Pancreas (tissue), 10 donors: ENCODE results near the gene BRK1. TPM values are rescaled to one million over a fixed set of nuclear protein-coding genes. Genes with fewer than 3 reads are reported as not detected.
"Not testable (repeated sequence)": the region's sequence is repeated elsewhere in the genome, so short reads cannot be mapped to it uniquely, and the experiment has no call there.

Experiments
- ATAC-seq, 4 donors: fragments of 200-7000 bp; cut with Tn5 transposase; one replicate each; pipeline versions ENCODE4 v1.8.0 to v1.9.1; 2020; ENCODE audit warnings: mild to moderate bottlenecking in 4 of 4, moderate library complexity in 4 of 4
- DNase-seq, 6 donors: peaks; one replicate each; pipeline ENCODE4 v3.0.0-alpha.2; 2020
- FAIRE-seq: peaks from 2 replicates; lab custom pipeline; 2012; peaks lifted over from hg19 to GRCh38; lab: Jason Lieb, UNC
- H3K27ac ChIP-seq, 4 donors: fragments of 200-600 bp; sonication (generic); 1 replicate in 3 of 4; 2 replicates in 1 of 4; pipeline versions ENCODE4 v1.5.0 to v1.8.0; 2020
- H3K27me3 ChIP-seq, 4 donors: fragments of 200-600 bp; one replicate each; pipeline ENCODE4 v1.8.0; 2021
- H3K36me3 ChIP-seq, 3 donors: fragments of 200-600 bp; sonication (generic) in 1 of 3; one replicate each; pipeline versions ENCODE4 v1.5.0 to v1.8.0; 2020 to 2021
- H3K4me1 ChIP-seq, 3 donors: fragments of 200-600 bp; one replicate each; pipeline ENCODE4 v1.8.0; 2021
- H3K4me3 ChIP-seq, 4 donors: fragments of 200-600 bp; sonication (generic) in 2 of 4; one replicate each; pipeline versions ENCODE4 v1.5.0 to v1.8.0; 2020 to 2021
- H3K9me3 ChIP-seq, 4 donors: fragments of 200-600 bp; one replicate each; pipeline ENCODE4 v1.8.0; 2021
- WGBS, 2 donors: extraction: QIAGEN DNeasy Blood & Tissue Kit; methylation state at CpG; one replicate each; pipeline ENCODE4 v1.1.7; 2013; 5-methylcytosine and 5-hydroxymethylcytosine counted together
- intact Hi-C, 3 donors: fragments of 100-400 bp; cut with DNase I; formaldehyde crosslinking; loops; one replicate each; pipeline versions ENCODE4 v1.11.1 to v1.14.2; 2022
- polyA plus RNA-seq, 2 donors: library from polyadenylated mRNA; stranded (reverse); fragments of 200-250 nt; gene quantifications; one replicate each; pipeline ENCODE4 v1.2.3, GENCODE V29; 2013
- total RNA-seq, 6 donors: library from RNA; stranded (reverse); fragmentation: NEBNext Ultra II Directional in 4 of 6; extraction: Animal tissue kit (Norgen Biotek cat#: 25700) in 4 of 6; gene quantifications; one replicate each; pipeline versions ENCODE4 v1.2.1 to v1.2.4, GENCODE V29; 2021 to 2023
- TF ChIP-seq, protein P1 (sequence below), 4 donors: fragments of 200-600 bp; sonication (generic) in 3 of 4; IDR thresholded peaks; one replicate each; pipeline versions ENCODE4 v1.5.0 to v1.8.0; 2021; ENCODE audit warnings: antibody characterized with exemption in 4 of 4
- donor health status: healthy with polysubstance abuse.
- donor health status: DM: no; HTN: no; CAD: no; lungs with moderate emphysema.
- donor health status: DM: no; HTN: no; CAD: no.
- donor health status: control.
- donor health status: control.
- donor health status: Bipolar disorder and iron deficiency.
- donor health status: DM: yes; HTN: yes; CAD: no.
- donor health status: DM: no; HTN: no; CAD: no.
- donor health status: DM: no; HTN: no; CAD: no.
- donor health status: DM: yes; HTN: yes; CAD: no.

The BRK1 gene
- total and polyA plus RNA-seq, 8 donors, result 25.3 to 94.1 (median 44.5) TPM

DNA sequence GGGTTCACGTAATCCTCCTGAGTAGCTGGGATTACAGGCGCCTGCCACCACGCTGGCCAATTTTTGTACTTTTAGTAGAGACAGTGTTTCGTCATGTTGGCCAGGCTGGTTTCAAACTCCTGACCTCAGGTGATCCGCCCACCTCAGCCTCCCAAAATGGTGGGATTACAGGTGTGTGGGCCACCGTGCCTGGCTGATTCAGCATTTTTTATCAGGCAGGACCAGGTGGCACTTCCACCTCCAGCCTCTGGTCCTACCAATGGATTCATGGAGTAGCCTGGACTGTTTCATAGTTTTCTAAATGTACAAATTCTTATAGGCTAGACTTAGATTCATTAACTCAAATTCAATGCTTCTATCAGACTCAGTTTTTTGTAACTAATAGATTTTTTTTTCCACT, 35.5 kb downstream of the BRK1 start:
- no peaks in the 10 kb centered on the region for H3K4me1 ChIP-seq
- TF ChIP-seq, protein P1, sequence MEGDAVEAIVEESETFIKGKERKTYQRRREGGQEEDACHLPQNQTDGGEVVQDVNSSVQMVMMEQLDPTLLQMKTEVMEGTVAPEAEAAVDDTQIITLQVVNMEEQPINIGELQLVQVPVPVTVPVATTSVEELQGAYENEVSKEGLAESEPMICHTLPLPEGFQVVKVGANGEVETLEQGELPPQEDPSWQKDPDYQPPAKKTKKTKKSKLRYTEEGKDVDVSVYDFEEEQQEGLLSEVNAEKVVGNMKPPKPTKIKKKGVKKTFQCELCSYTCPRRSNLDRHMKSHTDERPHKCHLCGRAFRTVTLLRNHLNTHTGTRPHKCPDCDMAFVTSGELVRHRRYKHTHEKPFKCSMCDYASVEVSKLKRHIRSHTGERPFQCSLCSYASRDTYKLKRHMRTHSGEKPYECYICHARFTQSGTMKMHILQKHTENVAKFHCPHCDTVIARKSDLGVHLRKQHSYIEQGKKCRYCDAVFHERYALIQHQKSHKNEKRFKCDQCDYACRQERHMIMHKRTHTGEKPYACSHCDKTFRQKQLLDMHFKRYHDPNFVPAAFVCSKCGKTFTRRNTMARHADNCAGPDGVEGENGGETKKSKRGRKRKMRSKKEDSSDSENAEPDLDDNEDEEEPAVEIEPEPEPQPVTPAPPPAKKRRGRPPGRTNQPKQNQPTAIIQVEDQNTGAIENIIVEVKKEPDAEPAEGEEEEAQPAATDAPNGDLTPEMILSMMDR (IDR thresholded peaks at IDR 0.05), result no peak
- WGBS, 2 donors, result 73 to 87% methylated on average over 6 of the region's 6 CpGs
- DNase-seq, result no peak
- FAIRE-seq, result no peak
- intact Hi-C loops, result no loop called here
- no peaks in the 10 kb centered on the region for H3K27me3 ChIP-seq
- no peaks in the 10 kb centered on the region for H3K9me3 ChIP-seq
- no peak for ATAC-seq
- H3K4me3 ChIP-seq, result no peak overlapping the region
- no peak overlapping the region for H3K27ac ChIP-seq
- peaks cover 0 to 31% (median 18%) of the 10 kb centered on the region in 3 donors for H3K36me3 ChIP-seq

DNA sequence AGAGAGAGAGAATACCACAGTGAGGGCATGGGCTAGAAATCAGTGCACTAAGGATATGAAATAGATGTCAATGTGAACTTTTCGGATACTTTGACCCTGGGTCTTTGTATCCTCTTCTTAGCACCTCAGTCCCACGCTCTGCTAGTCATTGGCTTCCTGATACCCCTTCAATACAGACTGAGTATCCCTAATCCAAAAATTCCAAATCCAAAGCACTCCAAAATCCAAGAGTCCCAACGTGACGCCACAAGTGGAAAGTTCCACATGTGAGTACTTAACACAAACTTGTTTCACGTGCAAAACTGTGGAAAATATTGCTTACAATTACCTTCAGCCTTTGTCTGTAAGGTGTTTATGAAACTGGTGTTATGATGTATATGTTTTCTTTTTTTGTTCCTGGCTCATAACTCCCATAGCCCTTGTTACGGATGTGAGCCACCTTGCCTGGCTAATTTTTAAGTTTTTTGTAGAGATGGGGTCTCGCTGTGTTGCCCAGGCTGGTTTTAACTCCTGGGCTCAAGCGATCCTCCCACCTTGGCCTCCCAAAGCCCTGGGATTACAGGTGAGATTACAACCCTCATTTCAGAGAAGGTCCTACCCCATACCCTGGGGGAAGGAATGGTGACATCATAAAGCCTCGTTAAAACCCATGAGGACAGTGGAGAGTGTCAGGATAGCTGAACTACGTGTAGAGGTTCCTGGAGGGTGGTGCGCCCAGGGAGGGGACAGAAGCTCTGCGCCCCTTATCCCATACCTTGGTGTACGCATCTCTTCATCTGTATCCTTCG, 39.1 kb downstream of the BRK1 start:
- WGBS, 2 donors, result 92 to 95% methylated on average over 14 of the region's 14 CpGs
- Histone ChIP-seq H3K27me3 (no peaks in the 10 kb centered on the region), H3K9me3 (no peaks in the 10 kb centered on the region), H3K4me1 (no peaks in the 10 kb centered on the region), H3K36me3 (peaks cover 0 to 23% (median 18%) of the 10 kb centered on the region in 3 donors), H3K4me3 (no peak overlapping the region), H3K27ac (no peak overlapping the region)
- no peak for DNase-seq
- intact Hi-C loops, result no loop called here
- no peak for FAIRE-seq
- ATAC-seq, result no peak
- TF ChIP-seq, protein P1 (IDR thresholded peaks at IDR 0.05), result no peak

DNA sequence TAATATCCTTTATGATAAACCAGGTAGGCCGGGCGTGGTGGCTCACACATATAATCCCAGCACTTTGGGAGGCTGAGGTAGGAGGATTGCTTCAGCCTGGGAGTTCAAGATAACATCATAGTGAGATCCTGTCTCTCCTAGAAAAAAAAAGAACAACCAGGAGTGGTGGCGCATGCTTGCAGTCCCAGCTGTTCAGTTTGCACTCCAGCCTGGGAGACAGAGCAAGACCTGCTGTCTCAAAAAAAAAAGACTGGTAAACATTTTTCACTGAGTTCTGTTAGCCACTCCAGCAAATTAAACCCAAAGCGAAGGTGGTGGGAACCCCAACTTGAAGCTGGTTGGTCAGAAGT, 39.6 kb downstream of the BRK1 start:
- H3K27me3 ChIP-seq, result no peaks in the 10 kb centered on the region
- H3K36me3 ChIP-seq, result peaks cover 0 to 18% (median 17%) of the 10 kb centered on the region in 3 donors
- no peaks in the 10 kb centered on the region for H3K4me1 ChIP-seq
- no peaks in the 10 kb centered on the region for H3K9me3 ChIP-seq
- 94 to 95% methylated on average over 4 of the region's 4 CpGs for WGBS, 2 donors
- no peak for DNase-seq
- ATAC-seq, result no peak
- H3K27ac ChIP-seq, result no peak overlapping the region
- TF ChIP-seq, protein P1 (IDR thresholded peaks at IDR 0.05), result no peak
- FAIRE-seq, result no peak
- intact Hi-C loops, result no loop called here
- no peak overlapping the region for H3K4me3 ChIP-seq

DNA sequence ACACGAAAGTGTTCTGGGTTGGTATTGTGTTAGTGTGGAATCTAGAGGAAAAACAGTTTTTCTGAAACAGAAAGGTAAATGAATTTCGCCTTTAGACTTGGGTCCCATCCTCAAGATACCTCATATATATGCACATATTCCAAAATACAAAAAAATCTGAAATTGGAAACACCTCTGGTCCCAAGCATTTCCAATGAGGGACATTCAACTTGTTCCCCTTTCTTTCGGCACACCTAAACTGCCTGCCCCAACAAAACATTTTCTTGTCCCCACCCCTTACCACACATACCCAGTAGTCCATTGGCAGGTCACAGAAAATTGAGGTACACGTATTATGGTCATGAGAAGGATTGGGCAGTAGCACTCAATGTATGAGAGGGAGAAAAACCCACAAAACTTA, 40.2 kb downstream of the BRK1 start:
- DNase-seq, result no peak
- peaks cover 0 to 14% (median 12%) of the 10 kb centered on the region in 3 donors for H3K36me3 ChIP-seq
- no peak for FAIRE-seq
- no peaks in the 10 kb centered on the region for H3K4me1 ChIP-seq
- H3K27ac ChIP-seq, result no peak overlapping the region
- WGBS, 2 donors, result 93 to 94% methylated on average over 4 of the region's 4 CpGs
- intact Hi-C loops, result no loop called here
- no peak overlapping the region for H3K4me3 ChIP-seq
- no peaks in the 10 kb centered on the region for H3K27me3 ChIP-seq
- no peaks in the 10 kb centered on the region for H3K9me3 ChIP-seq
- no peak for ATAC-seq
- TF ChIP-seq, protein P1 (IDR thresholded peaks at IDR 0.05), result no peak

DNA sequence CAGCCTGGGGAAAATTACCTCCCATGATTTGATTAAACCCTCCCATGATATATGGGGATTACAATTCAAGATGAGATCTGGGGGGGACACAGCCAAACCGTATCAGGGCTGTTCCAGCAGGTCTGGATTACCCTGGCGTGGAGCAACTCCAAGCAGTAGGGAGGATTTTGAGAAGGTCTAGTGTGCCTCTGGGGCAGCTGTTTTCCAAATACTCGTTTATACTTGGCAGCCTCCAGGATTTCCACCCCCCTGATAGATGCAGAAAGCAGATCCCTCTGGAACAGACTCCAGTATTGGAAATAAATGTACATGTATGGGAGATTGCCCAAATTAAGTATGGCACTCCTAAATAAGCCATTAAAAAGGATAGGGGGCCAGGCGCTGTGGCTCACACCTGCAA, 41.6 kb downstream of the BRK1 start:
- ATAC-seq (no peak), FAIRE-seq (no peak), DNase-seq (no peak)
- 69 to 85% methylated on average over 4 of the region's 4 CpGs for WGBS, 2 donors
- H3K4me1 ChIP-seq, result no peaks in the 10 kb centered on the region
- H3K36me3 ChIP-seq, result peaks cover 0 to 4% (median 0%) of the 10 kb centered on the region in 3 donors
- TF ChIP-seq, protein P1 (IDR thresholded peaks at IDR 0.05), result no peak
- H3K4me3 ChIP-seq, result no peak overlapping the region
- intact Hi-C loops, result no loop called here
- no peak overlapping the region for H3K27ac ChIP-seq
- no peaks in the 10 kb centered on the region for H3K27me3 ChIP-seq
- no peaks in the 10 kb centered on the region for H3K9me3 ChIP-seq

DNA sequence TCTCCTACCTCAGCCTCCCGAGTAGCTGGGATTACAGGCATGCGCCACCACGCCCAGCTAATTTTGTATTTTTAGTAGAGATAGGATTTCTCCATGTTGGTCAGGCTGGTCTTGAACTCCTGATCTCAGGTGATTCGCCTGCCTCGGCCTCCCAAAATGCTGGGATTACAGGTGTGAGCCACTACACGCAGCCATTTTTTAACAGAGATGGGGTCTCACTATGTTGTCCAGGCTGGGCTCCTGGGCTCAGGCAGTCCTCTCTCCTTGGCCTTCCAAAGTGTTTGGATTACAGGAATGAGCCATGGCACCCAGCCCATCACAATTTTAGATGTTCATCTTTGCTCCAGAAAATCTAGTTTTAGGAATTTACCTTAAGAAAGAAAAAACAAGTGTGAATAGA, 43.1 kb downstream of the BRK1 start:
- WGBS, 2 donors, result 94 to 96% methylated on average over 6 of the region's 6 CpGs
- not testable (repeated sequence) for ATAC-seq, FAIRE-seq

More for the DNA sequence above, 43.1 kb downstream of the BRK1 start:
- H3K27me3 ChIP-seq, H3K4me3 ChIP-seq, H3K27ac ChIP-seq, H3K9me3 ChIP-seq, intact Hi-C loops, H3K36me3 ChIP-seq, DNase-seq, H3K4me1 ChIP-seq: not testable (repeated sequence)
